ENCODE measurements around the gene DMXL2. TPM values are rescaled to one million over a fixed set of nuclear protein-coding genes. Genes with fewer than 3 reads are reported as not detected.
"Not testable (repeated sequence)": the region's sequence is repeated elsewhere in the genome, so short reads cannot be mapped to it uniquely, and the experiment has no call there.

Gene DMXL2, protein sequence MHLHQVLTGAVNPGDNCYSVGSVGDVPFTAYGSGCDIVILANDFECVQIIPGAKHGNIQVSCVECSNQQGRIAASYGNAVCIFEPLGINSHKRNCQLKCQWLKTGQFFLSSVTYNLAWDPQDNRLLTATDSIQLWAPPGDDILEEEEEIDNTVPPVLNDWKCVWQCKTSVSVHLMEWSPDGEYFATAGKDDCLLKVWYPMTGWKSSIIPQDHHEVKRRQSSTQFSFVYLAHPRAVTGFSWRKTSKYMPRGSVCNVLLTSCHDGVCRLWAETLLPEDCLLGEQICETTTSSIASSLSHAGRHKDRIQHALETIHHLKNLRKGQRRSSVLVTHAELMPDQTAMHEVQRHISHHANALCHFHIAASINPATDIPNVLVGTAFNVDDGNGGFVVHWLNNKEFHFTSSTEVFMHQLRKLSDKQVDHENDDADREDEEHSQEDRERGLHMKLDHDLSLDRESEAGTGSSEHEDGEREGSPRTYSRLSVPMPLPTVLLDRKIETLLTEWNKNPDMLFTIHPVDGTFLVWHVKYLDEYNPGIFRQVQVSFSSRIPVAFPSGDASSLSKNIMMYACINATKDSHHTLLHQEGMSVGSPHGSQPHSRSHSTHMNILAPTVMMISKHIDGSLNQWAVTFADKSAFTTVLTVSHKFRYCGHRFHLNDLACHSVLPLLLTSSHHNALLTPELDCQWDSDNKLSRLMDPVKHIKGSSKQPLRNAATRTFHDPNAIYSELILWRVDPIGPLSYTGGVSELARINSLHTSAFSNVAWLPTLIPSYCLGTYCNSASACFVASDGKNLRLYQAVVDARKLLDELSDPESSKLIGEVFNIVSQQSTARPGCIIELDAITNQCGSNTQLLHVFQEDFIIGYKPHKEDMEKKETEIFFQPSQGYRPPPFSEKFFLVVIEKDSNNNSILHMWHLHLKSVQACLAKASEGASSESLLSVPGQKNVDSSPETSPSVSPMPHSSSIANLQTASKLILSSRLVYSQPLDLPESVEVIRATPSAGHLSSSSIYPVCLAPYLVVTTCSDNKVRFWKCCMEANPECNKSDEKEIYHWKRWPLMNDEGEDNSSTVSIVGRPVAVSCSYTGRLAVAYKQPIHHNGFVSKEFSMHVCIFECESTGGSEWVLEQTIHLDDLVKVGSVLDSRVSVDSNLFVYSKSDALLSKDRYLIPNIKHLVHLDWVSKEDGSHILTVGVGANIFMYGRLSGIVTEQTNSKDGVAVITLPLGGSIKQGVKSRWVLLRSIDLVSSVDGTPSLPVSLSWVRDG (N-terminal part only)
- 7.1 TPM for total RNA-seq
- long read RNA-seq, partial matches to known transcripts, result 1 of 1 reads
- long read RNA-seq, other reads (novel, unspliced or antisense), result 0 of 1 reads

DNA sequence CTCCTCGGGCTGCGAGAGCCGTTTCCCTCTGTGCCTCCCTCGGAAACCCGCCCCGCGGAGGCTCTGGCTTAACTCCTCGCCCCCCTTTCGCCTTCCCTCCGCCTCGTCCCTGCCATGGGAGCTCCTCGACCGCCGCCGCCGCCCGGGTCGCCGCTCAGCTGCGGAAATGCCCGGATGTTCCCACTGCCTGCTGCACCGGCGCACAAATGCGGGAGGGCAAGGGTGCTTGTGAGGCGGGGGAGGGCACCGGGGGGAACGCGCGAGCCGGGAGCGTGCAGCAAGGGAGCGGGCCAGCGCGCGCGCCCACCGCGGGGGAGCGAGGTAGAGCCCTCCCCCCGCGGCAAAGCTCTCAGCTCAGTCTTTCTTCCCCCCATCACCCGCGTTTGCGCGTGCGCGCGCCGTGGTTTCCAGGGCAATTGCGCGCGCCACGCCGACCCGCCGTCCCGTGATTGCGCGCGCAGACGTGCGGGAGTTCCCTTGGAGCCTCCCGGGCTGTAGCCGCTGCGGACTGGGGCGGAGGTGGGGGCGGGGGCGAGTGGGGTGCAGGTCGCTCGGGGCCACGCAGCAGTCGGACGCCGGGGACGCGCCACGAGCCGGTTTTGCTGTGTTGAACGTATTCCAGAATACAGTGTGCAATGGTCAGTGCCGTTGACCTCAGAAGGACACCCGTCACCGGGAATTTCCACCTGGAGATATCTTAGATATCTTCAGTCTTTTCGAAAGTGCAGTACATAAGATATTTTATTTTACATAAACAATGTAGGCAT lies at the start of gene DMXL2:
TSS of gene DMXL2 (minus strand) at position 168 of the 767 bp plus-strand sequence. CDS start 226 bp downstream, outside the sequence.
- intact Hi-C loops (cut with DNase I), result no loop called here
- ATAC-seq (peak; percentile 91), DNase-seq (ENCODE audit: missing footprints) (peak; percentile 96)

DNA sequence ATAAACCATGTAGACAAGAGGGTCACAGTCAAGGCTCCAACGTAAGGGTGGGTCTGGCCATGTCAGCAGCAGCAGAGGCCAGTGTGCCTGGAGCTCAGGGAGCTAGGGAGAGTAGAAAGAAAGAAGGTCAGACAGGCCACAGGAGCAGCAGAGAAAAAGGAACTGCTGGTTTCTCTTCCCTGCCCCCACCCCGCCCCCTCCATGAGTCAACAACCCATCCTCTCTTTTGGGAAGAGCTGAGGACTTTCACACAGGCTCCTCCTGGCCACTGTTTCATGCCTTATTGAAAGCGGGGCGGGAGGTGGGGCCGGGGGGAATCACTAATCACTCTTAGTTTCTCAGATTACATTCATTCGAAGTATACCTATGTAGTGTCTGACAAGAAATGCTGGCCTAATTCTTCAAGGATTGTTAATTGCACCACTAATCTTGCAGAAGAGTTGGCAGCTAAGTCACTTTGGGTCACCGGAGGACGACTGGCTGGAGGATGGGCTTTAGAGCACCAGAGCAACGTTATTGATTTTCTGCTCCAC lies 49.6 kb upstream of the DMXL2 start:
- no peak for DNase-seq (ENCODE audit: missing footprints)
- no peak for ATAC-seq
- intact Hi-C loops (cut with DNase I), result no loop called here

DNA sequence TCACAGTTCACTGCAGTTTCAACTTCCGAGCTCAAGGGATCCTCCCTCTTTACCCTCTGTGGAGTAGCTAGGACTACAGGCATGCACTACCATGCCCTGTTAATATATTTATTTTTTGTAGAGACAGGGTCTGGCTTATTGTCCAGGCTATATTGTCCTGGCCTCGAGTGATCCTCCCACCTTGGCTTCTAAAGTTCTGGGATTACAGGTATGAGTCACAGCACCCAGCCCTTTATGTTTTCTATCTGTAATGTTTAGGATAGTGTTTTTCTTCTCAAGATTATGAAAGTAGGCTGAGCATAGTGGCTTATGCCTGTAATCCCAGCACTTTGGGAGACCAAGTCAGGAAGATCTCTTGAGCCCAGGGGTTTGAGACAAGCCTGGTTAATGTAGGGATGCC lies 46.8 kb upstream of the DMXL2 start:
- ATAC-seq (no peak), DNase-seq (ENCODE audit: missing footprints) (no peak)
- intact Hi-C loops (cut with DNase I), result no loop called here

DNA sequence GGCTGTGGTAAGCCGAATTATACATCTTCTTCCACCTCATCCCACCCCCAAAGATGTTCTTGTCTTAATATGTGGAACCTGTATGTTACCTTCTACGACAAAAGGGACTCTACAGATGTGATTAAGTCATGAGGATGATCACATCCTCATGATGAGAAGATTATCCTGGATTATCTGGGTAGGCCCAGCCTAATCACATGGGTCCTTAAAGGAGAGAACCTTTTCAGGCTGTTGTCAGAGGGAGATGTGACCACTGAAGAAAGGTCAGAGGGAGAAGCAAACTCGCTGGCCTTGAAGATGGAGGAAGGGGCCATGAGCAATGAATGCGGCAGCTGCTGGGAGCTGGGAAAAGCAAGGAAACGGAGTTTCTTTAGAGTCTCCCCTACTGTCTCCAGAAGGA lies 45.9 kb upstream of the DMXL2 start:
- DNase-seq (ENCODE audit: missing footprints) (no peak), ATAC-seq (no peak)
- intact Hi-C loops (cut with DNase I), result no loop called here

DNA sequence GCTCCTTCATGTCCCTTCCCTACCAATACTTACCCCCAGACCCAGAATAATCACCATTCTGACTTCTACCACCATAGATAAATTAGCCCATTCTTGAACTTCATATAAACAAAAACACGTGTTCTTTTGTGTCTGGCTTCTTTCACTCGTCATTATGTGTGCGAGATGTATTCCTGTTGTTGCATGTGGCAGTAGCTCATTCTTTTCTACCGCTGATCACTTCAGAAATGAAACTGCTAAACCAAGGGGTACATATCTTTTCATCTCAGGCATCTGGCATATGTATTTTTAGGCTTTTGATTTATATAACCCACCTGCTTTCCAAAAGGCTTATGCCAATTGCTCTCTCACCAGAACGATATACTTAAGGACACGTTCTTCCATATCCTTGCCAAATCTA lies 44.9 kb upstream of the DMXL2 start:
- intact Hi-C loops (cut with DNase I), result no loop called here
- DNase-seq (ENCODE audit: missing footprints), result no peak
- no peak for ATAC-seq

DNA sequence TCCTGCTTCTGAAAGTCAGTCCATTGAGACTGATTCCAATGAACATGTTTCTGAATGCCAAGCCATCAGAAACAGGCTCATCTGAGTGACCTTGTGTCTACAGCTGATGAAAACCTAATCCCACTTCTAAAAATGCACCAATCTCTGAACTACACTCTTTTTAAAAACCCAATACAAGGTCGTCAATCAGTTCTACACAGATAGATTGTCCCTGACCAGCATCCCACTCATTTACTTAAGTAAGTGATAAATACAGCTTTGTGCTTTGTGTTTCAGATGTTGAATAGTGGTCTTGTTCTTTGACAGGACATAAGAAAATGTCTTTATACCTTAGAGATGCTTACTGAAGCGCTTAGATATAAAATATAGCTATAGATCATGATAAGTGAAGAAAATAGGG lies 38.5 kb upstream of the DMXL2 start:
- ATAC-seq, result no peak
- DNase-seq (ENCODE audit: missing footprints), result no peak
- intact Hi-C loops (cut with DNase I), result no loop called here

DNA sequence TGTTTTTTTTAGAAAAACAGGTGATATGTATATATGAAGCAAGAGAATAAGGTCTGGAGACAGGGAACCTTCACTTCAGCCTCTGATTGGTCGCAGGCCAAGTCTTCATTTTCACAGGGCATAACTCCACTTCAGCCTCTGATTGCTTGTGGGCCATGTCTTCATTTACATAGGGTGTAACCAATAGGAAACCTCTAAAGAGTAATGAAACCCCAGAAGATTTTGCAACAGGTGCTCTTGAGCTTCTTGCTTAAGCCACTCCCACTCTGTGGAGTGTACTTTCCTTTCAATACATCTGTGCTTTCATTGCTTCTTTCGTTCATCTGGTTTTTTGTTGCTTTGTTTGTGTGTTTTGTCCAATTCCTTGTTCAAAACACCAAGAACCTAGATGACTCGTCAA lies 36.1 kb upstream of the DMXL2 start:
- DNase-seq (ENCODE audit: missing footprints) (no peak), ATAC-seq (no peak)
- intact Hi-C loops (cut with DNase I), result no loop called here

DNA sequence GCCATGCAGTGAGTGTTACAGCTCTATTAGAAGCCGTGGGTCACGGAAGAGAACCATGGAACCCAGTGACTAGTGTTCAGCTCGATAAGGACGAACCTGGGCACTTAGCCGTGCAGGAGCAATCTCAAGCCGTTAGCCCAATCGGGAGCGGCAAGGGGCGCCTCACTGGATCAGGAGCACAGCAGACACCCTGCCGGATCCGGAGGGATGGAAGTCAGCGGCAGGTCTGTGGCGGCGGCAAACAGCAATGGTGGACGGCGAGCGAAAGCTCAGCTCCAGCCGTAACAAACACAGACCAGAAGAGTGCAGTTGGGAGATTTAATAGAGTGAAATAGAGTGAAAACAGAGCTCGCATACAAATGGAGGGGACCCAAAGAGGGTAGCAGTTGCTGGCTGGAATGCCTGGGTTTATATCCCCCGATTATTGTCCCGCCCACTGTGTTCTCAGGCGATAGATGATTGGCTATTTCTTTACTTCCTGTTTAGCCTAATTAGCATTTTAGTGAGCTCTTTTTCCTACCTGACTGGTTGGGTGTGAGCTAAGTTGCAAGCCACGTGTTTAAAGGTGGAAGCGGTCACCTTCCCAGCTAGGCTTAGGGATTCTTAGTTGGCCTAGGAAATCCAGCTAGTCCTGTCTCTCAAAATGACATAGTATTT lies 33.0 kb upstream of the DMXL2 start:
- ATAC-seq; intact Hi-C loops (cut with DNase I); DNase-seq (ENCODE audit: missing footprints): not testable (repeated sequence)

DNA sequence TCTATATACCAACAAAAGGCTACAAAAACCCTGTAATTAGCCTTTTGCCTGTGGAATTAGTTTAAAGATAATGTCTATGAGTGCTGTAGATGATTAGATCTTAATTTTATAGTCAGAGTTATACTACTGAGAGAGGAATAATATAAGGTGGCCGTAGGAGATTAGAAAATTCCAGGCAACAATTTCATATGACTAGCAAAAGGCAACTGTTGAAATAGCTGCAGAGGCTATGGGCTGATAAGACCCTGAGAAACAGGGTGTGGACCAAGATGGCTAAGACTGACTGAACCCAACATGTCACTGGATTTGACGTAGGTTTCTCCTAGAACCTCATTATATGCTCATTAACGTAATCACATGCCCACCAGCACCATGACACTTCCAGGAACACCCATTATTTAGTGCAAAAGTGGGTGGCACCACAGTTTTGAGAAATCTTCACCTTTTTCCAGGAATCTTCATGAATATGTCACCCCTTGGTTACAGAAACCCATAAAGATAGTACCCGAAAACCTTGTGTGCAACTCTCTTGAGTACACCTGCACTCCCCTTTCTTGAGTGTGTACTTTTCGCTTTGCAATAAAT lies 29.6 kb upstream of the DMXL2 start:
- DNase-seq (ENCODE audit: missing footprints), result no peak
- no peak for ATAC-seq
- intact Hi-C loops (cut with DNase I), result loop anchor here (5.0 kb wide), 1 partner anchor 105 kb away; no protein-coding TSS in a partner anchor

DNA sequence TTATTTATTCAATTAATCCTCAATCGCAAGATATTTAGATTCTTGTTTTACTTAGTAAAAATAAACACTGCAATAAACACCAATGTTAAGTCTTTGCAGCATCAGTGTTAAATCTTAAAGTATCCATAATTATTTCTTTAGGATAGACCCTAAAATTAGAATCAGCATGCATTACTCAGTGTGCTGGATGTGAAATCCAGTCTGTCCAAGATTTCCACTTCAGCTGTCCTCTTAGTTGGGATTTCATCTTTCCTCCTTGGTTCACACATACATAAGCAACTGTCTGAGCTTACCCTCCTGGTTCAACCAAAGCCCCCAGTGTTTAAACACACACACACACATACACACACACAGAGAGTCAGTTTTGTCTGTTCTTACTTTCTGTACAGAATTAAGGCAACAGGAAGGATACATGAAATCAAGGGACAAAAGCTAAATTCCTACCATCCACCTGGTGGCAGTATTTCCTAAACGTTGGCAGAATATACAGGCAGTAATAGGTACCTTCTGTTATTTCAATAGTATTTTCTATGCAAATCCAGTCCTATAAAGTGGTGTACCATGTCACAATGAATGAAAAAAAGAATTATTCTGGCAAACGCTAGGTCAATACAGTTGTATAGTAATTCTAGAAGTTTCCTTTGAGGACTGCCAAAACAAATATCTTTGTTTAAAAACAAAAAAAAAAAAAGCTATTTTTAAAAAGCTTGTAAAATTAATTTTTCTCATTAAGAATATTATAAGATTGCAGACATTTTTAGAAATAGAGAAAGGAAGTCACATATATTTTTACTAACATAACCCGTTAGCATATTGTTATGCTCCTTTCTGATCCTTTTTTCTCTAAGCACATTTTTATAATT lies 27.3 kb upstream of the DMXL2 start:
- intact Hi-C loops (cut with DNase I), result loop anchor here (1.0 to 5.0 kb wide), 2 partner anchors 107 to 126 kb away; no protein-coding TSS in a partner anchor
- ATAC-seq (peak; percentile 71), DNase-seq (ENCODE audit: missing footprints) (no peak)

DNA sequence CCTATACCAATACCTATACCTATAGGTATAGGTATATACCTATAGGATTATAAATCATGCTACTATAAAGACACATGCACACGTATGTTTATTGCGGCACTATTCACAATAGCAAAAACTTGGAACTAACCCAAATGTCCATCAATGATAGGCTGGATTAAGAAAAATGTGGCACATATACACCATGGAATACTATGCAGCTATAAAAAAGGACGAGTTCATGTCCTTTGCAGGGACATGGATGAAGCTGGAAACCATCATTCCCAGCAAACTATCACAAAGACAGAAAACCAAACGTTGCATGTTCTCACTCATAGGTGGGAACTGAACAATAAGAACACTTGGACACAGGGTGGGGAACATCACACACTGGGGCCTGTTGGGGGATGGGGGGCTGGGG lies 26.1 kb upstream of the DMXL2 start:
- ATAC-seq; intact Hi-C loops (cut with DNase I); DNase-seq (ENCODE audit: missing footprints): not testable (repeated sequence)

DNA sequence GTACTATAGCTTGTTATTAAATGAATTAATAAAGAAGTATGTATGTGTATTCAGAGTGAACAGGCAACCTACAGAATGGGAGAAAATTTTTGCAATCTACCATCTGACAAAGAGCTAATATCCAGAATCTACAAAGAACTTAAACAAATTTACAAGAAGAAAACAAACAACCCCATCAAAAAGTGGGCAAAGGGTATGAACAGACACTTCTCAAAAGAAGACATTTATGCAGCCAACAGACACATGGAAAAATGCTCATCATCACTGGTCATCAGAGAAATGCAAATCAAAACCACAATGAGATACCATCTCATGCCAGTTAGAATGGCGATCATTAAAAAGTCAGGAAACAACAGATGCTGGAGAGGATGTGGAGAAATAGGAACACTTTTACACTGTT lies 25.5 kb upstream of the DMXL2 start:
- ATAC-seq; intact Hi-C loops (cut with DNase I); DNase-seq (ENCODE audit: missing footprints): not testable (repeated sequence)

DNA sequence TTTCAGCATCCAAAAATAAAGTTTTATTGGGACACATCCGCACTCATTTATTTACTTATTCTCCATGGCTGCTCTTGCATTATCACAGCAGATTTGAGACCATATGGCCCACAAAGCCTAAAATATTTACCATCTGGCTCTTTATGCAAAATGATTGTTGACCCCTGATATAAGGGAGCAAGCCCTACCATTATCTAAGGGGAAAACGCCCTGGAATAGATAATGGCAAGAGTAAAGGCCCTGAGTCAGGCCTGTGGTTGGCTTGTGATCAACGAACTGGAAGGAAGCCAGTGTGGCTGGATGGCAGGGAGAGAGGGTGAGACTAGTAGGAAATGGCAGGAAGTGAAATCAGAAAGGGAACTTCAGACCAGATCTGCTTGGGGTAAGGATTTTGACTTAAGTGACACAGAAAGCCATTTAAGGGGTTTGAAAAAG lies 24.6 kb upstream of the DMXL2 start:
- intact Hi-C loops (cut with DNase I), result no loop called here
- ATAC-seq, result peak; percentile 39

DNA sequence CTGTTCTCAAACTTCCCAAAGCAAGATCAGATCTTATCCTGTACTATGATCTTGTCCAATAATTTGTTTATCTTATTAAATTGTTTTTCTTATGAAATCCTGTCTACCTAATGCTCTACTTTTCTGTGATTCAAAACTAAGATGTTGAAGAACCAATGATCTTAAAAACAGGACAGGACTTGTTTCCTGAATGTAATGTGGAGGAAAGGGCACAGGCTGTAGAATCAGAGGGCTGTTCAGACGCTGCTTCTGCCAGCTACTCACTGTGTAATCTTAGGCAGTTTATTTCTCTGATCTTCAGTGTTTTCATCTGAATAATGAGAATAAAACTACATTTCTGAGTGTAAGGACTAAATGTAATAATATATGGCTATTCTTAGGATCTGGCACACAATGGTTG lies 20.1 kb upstream of the DMXL2 start:
- no peak for DNase-seq (ENCODE audit: missing footprints)
- intact Hi-C loops (cut with DNase I), result no loop called here
- ATAC-seq, result no peak

More for the DNA sequence above, 24.6 kb upstream of the DMXL2 start:
- DNase-seq (ENCODE audit: missing footprints), result peak; percentile 77

DNA sequence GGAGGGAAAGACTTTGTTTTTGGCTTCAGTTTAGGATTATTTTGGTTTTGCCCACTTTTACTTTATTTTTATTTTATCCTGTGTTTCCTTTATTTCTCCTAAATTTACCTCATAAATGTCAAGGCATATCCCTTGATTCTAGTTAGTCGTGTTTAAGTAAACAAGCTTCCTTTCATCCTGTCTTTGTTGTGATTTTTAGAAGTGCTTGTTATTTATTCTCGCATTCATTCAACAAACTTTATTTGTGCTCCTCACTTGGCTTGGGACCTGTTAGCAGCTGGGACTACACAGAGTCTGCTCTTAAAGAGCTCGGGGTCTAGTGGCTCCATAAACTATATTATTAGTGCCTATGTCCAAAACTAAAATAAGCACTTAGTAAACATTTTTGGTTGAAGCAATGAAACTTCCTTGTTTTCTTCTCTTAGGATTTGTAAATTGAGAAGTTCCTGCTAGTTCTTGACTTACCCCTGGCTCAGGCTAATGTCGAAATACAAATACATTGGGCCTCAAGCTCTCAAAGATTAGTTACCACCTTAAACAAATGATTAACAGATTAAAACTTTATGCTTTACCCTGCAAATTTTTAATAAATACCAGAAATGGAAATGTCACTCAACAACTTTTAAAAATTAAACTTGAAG lies 19.0 kb upstream of the DMXL2 start:
- ATAC-seq (no peak), DNase-seq (ENCODE audit: missing footprints) (no peak)
- intact Hi-C loops (cut with DNase I), result no loop called here

Measured in Right ventricle myocardium inferior (tissue), 1 donor.